IPS DF 4.7 (cell line): Measurements from ENCODE around the gene SRP68.
"Not testable (repeated sequence)": the region's sequence is repeated elsewhere in the genome, so short reads cannot be mapped to it uniquely, and the experiment has no call there.

ENCODE experiments used
- DNase-seq: peaks from one replicate; pipeline ENCODE4 v3.0.0-alpha.2; 2013; ENCODE audit warnings: low spot score; ENCODE audit errors: extremely low read depth

Gene SRP68

GRCh38 chr17:76089680-76090516 is 17.6 kb upstream of the SRP68 start:
- no peak for DNase-seq

GRCh38 chr17:76088868-76089576 is 16.7 kb upstream of the SRP68 start:
- DNase-seq = no peak

- DNase-seq = no peak
These were observed 15.9 kb upstream of the SRP68 start for GRCh38 chr17:76088041-76088867.

GRCh38 chr17:76087531-76087930 is 15.2 kb upstream of the SRP68 start:
- DNase-seq = no peak

- no peak for DNase-seq
These were observed 14.1 kb upstream of the SRP68 start for GRCh38 chr17:76086384-76086783.

GRCh38 chr17:76085731-76086366 is 13.5 kb upstream of the SRP68 start:
- DNase-seq = no peak

GRCh38 chr17:76085066-76085730 is 12.9 kb upstream of the SRP68 start:
- DNase-seq = no peak

- DNase-seq = no peak
These were observed 11.3 kb upstream of the SRP68 start for GRCh38 chr17:76083536-76084182.

- no peak for DNase-seq
These were observed 10.3 kb upstream of the SRP68 start for GRCh38 chr17:76082326-76083251.

GRCh38 chr17:76081295-76082210 is 9.2 kb upstream of the SRP68 start:
- no peak for DNase-seq

GRCh38 chr17:76080768-76081287 is 8.5 kb upstream of the SRP68 start:
- no peak for DNase-seq

GRCh38 chr17:76079956-76080767 is 7.8 kb upstream of the SRP68 start:
- DNase-seq = no peak

GRCh38 chr17:76079535-76079955 is 7.2 kb upstream of the SRP68 start:
- no peak for DNase-seq

GRCh38 chr17:76078860-76079534 is 6.7 kb upstream of the SRP68 start, which contains the start of gene ZACN:
TSS of gene ZACN (plus strand) at chr17:76079182. CDS start at chr17:76079265, 83 bp downstream.
- DNase-seq = no peak

GRCh38 chr17:76078370-76078769 is 6.1 kb upstream of the SRP68 start:
- DNase-seq = not testable (repeated sequence)

- no peak for DNase-seq
These were observed 5.3 kb upstream of the SRP68 start for GRCh38 chr17:76077584-76078110.
